HG03064 (cell line): ENCODE measurements around the gene CDC14A.

Experiments
- ATAC-seq: cut with Tn5 transposase; IDR thresholded peaks from one replicate; pipeline ENCODE4 v1.9.1; 2021; ENCODE audit warnings: low read depth; ENCODE audit not compliant: unreplicated experiment

The CDC14A gene

GRCh38 chr1:100518023-100518422 is 165.7 kb downstream of the CDC14A start:
- no peak for ATAC-seq

DNA sequence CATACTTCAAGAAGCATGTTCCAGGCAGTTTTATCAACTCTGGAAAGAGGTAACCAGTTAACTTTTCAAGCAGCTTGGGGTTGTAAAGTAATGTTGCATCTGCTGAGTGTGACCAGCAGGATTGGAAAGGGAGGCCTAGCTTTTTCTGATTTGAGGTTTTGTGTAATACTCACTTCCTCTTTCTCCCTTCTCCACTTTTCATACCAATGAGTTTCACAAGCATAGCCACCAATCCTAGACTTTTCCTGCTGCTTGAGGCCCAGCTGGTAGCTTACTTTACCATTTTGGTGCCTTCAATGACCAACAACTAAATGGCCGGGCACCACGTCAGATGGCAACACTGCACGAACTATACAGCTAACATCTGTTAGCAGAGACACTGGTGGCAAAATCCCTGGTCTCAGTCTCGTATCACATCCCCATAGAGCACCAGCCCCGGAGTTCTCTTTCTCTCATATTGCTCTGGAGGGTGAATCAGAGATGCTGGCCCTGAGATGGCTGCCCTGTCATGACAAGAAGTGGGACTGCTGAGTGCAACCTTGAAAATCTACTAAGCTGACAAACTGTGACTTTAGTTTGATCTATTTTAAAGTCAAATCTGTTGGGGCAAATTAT is 170.8 kb downstream of the CDC14A start:
- peak; percentile 87 for ATAC-seq

DNA sequence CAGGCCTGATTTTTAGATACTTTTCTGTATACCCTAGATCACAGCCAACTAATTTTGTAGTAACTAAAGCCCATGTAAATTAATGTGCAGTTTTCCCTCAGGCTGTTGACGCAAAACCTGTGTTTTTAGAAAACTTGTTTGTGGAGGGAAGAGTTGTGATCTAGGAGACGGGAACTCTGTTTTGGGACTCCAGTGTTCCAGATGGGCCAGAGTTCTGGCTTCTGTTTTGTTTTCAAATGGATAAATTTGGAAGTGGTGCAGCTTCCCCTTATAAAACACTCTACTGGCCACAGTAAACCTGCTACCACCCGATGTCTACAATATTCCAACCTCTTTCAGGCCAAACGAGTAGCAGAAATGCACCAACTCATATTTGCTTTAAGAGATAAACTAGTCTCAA is 172.0 kb downstream of the CDC14A start:
- no peak for ATAC-seq

- no peak for ATAC-seq
These were observed 174.6 kb downstream of the CDC14A start for GRCh38 chr1:100526894-100527293.

DNA sequence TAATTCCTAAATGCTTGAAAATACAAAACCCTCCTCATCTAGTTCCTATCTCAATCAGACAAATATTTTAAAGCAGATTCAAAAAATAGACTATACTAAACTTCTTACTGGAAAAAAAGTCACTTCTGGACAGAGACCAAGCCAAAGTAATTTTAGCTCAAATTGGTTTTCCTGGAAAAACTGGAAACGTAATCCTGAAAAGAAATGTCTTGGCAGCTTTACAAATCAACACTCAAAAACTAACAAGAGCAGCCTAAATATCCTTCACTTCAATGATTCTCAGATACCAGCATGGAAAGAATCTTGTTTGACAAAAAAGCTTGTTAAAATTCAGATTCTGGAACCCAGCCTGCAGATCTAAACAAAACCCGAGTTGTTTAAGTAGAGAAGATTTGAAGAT is 176.6 kb downstream of the CDC14A start:
- no peak for ATAC-seq

DNA sequence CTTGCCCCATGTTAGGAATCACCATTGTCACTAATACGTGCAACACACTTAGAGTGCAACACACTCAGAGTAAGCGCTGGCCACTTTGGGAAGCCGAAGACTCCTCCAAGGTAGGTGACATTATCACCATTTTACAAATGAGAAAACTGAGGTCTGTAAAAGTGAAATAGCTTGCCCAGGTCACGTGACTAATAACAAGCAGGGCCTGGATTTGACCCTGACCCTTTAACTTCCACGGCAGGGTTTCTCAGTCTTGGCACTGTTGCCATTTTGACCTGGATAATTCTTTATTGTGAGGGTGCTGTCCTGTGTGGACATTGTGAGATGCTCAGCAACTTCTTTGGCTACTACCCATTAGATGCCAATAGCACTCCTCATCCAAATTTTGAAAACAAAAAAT is 177.8 kb downstream of the CDC14A start:
- no peak for ATAC-seq

- peak; percentile 97 for ATAC-seq
These were observed 178.7 kb downstream of the CDC14A start for GRCh38 chr1:100530880-100531487.

- ATAC-seq, result no peak
These were observed 180.3 kb downstream of the CDC14A start for GRCh38 chr1:100532645-100533044.

GRCh38 chr1:100535264-100535663 is 183.0 kb downstream of the CDC14A start:
- no peak for ATAC-seq

DNA sequence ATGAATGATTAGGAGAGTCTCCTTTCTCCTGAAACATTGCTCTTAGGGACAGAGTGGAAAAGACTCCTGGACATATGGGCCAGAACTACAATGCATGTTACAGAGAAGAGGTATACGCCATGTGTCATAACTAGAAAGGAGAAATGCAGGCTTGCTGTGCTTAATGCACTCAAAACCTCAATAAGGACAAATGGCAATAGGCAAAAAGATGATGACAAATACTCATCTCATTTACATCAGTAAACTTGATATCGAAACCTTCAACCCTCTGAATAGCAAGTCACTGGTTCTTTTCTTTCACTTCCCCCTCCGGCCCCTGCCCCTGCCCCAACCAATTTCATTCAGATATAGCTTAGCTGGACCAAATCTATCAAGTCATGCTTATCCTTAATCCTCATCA is 183.7 kb downstream of the CDC14A start:
- peak; percentile 90 for ATAC-seq

DNA sequence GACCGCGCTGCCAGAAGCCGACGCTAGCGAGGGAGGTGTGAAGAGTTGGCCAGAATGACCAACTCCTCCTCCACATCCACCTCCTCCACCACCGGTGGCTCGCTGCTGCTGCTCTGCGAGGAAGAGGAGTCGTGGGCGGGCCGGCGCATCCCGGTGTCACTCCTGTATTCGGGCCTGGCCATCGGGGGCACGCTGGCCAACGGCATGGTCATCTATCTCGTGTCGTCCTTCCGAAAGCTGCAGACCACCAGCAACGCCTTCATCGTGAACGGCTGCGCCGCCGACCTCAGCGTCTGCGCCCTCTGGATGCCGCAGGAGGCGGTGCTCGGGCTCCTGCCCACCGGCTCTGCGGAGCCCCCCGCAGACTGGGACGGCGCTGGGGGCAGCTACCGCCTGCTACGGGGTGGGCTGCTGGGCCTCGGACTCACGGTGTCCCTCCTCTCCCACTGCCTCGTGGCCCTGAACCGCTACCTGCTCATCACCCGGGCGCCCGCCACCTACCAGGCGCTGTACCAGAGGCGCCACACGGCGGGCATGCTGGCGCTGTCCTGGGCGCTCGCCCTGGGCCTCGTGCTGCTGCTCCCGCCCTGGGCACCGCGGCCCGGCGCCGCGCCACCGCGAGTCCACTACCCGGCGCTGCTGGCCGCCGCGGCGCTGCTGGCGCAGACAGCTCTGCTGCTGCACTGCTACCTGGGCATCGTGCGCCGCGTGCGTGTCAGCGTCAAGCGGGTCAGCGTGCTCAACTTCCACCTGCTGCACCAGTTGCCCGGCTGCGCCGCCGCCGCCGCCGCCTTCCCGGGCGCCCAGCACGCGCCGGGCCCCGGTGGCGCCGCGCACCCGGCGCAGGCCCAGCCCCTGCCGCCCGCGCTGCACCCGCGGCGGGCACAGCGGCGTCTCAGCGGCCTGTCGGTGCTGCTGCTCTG is 186.9 kb downstream of the CDC14A start:
- ATAC-seq, result no peak

- ATAC-seq, result no peak
These were observed 187.7 kb downstream of the CDC14A start for GRCh38 chr1:100539836-100540536.

GRCh38 chr1:100542285-100542684 is 190.0 kb downstream of the CDC14A start:
- ATAC-seq, result no peak

DNA sequence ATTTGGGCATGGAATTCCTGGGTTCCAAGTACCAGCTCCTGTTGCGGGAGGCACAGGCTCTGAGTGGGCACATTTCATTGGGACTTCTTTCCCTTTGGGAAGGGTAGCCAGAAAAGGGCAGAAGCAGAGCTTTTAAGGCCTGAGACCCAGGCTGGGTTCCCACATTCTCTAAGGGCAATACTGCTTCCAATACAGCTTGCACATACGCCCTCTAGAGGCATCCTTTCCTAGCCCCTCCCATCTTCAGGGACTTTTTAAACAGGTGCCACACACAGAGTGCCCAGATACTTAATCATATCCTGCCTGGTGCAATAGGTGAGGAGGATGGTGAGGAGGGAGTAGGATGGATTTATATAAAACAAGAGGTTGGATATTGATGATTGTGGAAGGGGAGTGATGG is 191.3 kb downstream of the CDC14A start:
- no peak for ATAC-seq

DNA sequence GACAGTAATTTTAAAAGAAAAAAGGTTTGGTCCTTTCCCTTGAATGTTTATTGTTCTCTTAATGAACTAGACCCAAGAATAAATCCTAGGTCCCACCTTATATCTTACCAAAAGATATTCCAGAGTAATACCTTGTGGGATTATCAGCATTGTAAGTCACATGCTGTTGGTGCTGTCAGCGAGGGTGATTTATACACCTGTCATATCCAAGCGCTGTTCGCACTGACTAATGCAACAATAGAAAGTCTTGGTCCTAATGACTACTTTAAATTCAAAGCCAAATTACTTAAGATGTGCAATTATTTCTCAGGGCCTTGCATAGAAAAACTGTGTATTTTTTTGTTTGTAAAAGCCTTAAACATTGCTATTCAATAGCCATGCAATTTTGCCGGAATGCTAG is 192.5 kb downstream of the CDC14A start:
- no peak for ATAC-seq

DNA sequence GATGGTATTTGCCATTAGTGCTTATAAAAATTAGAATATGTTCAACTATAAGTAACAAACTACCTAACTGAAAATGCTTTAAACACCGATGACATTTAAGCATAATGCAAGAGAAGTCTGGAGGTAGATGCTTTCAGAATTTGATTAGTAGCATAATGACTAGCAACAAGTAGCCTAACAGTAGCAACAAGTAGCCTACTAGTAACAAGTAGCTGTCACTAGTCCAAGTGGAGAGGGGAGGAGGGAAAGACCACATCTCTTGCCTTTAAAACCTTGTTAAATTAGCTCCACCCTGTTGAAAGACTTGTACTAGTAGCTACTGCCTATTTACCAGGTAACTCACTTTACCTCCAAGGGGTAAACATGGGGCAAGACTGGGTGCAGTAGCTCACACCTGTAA is 193.5 kb downstream of the CDC14A start:
- no peak for ATAC-seq

DNA sequence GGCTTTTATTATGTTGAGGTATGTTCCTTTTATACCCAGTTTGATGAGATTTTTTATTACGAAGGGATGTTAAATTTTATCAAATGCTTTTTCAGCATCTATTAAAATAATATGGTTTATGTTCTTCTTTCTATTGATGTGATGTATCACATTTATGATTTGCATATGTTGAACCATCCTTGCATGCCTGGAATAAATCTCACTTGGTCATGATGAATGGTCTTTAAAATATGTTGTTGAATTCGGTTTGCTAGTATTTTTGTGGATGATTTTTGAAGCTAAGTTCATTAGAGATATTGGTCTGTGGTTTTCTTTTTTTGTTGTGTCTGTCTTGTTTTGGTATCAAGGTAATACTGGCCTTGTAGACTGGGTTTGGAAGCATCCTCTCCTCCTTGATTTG is 199.7 kb downstream of the CDC14A start:
- ATAC-seq, result no peak

- no peak for ATAC-seq
These were observed 200.6 kb downstream of the CDC14A start for GRCh38 chr1:100552922-100553321.

DNA sequence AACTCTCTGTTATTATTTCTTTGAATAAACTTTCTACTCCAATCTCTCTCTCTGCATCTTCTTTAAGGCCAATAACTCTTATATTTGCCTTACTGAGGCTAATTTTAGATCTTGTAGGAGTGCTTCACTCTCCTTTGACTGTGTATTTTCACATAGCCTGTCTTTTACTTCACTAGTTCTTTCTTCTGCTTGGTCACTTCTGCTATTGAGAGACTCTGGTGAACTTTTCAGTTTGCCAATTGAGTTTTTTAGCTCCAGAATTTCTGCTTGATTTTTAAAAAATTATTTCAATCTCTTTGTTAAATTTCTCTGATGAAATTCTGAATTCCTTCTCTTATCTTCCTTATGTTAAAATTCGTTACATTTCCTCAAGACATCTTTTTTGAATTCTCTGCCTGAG is 203.9 kb downstream of the CDC14A start:
- no peak for ATAC-seq

- ATAC-seq, result no peak
These were observed 204.8 kb downstream of the CDC14A start for GRCh38 chr1:100556925-100557605.

DNA sequence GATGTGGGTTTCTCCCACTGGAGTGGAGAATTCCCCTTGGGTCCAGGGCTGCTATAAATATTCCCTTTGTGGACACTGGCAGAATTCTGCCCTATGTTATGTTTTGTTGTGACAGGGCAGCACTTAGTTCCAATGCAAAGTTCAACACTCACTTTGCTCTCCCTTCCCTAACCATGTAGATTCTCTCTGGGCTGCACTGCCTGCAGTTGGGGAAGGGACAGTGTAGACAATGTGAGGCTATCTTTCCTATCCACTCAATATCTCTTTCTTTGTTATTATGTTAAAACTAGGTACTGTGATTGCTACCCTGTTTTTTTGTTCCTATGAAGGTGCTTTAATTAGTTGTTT is 205.3 kb downstream of the CDC14A start:
- no peak for ATAC-seq
